HepG2 (cell line): ENCODE results near the gene FBXO30. TPM values are rescaled to one million over a fixed set of nuclear protein-coding genes. Genes with fewer than 3 reads are reported as not detected.

Source experiments
- ATAD3A ChIP-seq: sonication (generic); formaldehyde crosslinking; IDR thresholded peaks from 2 replicates; pipeline ENCODE4 v1.4.0; 2020; ENCODE audit warnings: missing genetic modification reagents
- FLYWCH1 ChIP-seq: sonication (generic); formaldehyde crosslinking; IDR thresholded peaks from 2 replicates; pipeline ENCODE4 v1.8.1; 2023; ENCODE audit warnings: mild to moderate bottlenecking, missing genetic modification reagents
- HNRNPK ChIP-seq: fragments of 200-400 bp; formaldehyde crosslinking; IDR thresholded peaks from 2 replicates; pipeline ENCODE4 v1.6.1; 2018; ENCODE audit warnings: low read length, low read depth, moderate library complexity, mild to moderate bottlenecking; ENCODE audit not compliant: poor library complexity, severe bottlenecking
- HNRNPL ChIP-seq: fragments of 200-400 bp; formaldehyde crosslinking; IDR thresholded peaks from 2 replicates; pipeline ENCODE4 v1.6.1; 2017; ENCODE audit warnings: mild to moderate bottlenecking, low read depth, low read length
- IRX3 ChIP-seq: sonication (generic); formaldehyde crosslinking; IDR thresholded peaks from 2 replicates; pipeline ENCODE4 v1.8.1; 2023; ENCODE audit warnings: mild to moderate bottlenecking, low read depth, missing genetic modification reagents, borderline replicate concordance
- KAT2B ChIP-seq: fragments of 150-350 bp; IDR thresholded peaks from 2 replicates; pipeline ENCODE4 v1.6.1; 2014; ENCODE audit warnings: low read depth, low read length, borderline replicate concordance
- MTA3 ChIP-seq: sonication (generic); formaldehyde crosslinking; IDR thresholded peaks from 2 replicates; pipeline ENCODE4 v1.4.0; 2020; ENCODE audit warnings: missing genetic modification reagents
- PBX2 ChIP-seq: IDR thresholded peaks from 2 replicates; pipeline ENCODE4 v1.6.1; 2016; ENCODE audit warnings: control low read depth
- PHF21A ChIP-seq: sonication (generic); formaldehyde crosslinking; IDR thresholded peaks from 2 replicates; pipeline ENCODE4 v1.5.0; 2020; ENCODE audit warnings: mild to moderate bottlenecking, missing genetic modification reagents
- RFX1 ChIP-seq: fragments of 450-650 bp; IDR thresholded peaks from 2 replicates; pipeline ENCODE4 v1.6.1; 2017
- RNF2 ChIP-seq: fragments of 450-650 bp; conservative IDR thresholded peaks from 2 replicates; pipeline ENCODE4 v1.6.1; 2016; ENCODE audit warnings: low read depth
- SOX13 ChIP-seq, 3 experiments: fragments of 450-650 bp in 1 of 3; sonication (generic) in 1 of 3; formaldehyde crosslinking in 1 of 3; IDR thresholded peaks in 2 of 3; conservative IDR thresholded peaks in 1 of 3; 2 replicates each; pipeline versions ENCODE4 v1.5.0 to v1.6.1; 2016 to 2020; ENCODE audit warnings: antibody characterized with exemption in 1 of 3, mild to moderate bottlenecking in 1 of 3, missing compliant biosample characterization in 1 of 3, missing genetic modification reagents in 1 of 3, moderate library complexity in 1 of 3
- ZBTB14 ChIP-seq: sonication (generic); formaldehyde crosslinking; IDR thresholded peaks from 2 replicates; pipeline ENCODE4 v1.4.0; 2020; ENCODE audit warnings: missing genetic modification reagents
- ZFP62 ChIP-seq: sonication (generic); formaldehyde crosslinking; IDR thresholded peaks from 2 replicates; pipeline ENCODE4 v1.4.0; 2020; ENCODE audit warnings: missing genetic modification reagents
- ZNF138 ChIP-seq: sonication (generic); formaldehyde crosslinking; IDR thresholded peaks from 2 replicates; pipeline ENCODE4 v1.5.0; 2020; ENCODE audit warnings: mild to moderate bottlenecking, low read depth, missing genetic modification reagents
- ZNF205 ChIP-seq: IDR thresholded peaks from 2 replicates; pipeline ENCODE4 v1.6.1; 2018; ENCODE audit warnings: missing biosample characterization, missing genetic modification reagents
- ZNF225 ChIP-seq: sonication (generic); formaldehyde crosslinking; IDR thresholded peaks from 2 replicates; pipeline ENCODE4 v1.4.0; 2020; ENCODE audit warnings: mild to moderate bottlenecking, missing genetic modification reagents
- ZNF264 ChIP-seq: sonication (generic); formaldehyde crosslinking; IDR thresholded peaks from 2 replicates; pipeline ENCODE4 v1.4.0; 2020; ENCODE audit warnings: missing genetic modification reagents
- ZNF354B ChIP-seq: sonication (generic); formaldehyde crosslinking; IDR thresholded peaks from 2 replicates; pipeline ENCODE4 v1.8.0; 2022; ENCODE audit warnings: mild to moderate bottlenecking, missing genetic modification reagents
- ZNF607 ChIP-seq: sonication (generic); formaldehyde crosslinking; IDR thresholded peaks from 2 replicates; pipeline ENCODE4 v1.5.1; 2020; ENCODE audit warnings: missing genetic modification reagents, mild to moderate bottlenecking, borderline replicate concordance
- ZNF747 ChIP-seq: sonication (generic); formaldehyde crosslinking; IDR thresholded peaks from 2 replicates; pipeline ENCODE4 v1.8.1; 2023; ENCODE audit warnings: missing genetic modification reagents, mild to moderate bottlenecking, borderline replicate concordance
- ZNF891 ChIP-seq: sonication (generic); formaldehyde crosslinking; IDR thresholded peaks from 2 replicates; pipeline ENCODE4 v1.5.0; 2020; ENCODE audit warnings: mild to moderate bottlenecking, missing genetic modification reagents
- ZZZ3 ChIP-seq: sonication (generic); formaldehyde crosslinking; IDR thresholded peaks from 2 replicates; pipeline ENCODE4 v1.4.0; 2020; ENCODE audit warnings: missing genetic modification reagents, mild to moderate bottlenecking, borderline replicate concordance
- polyA plus RNA-seq, 8 experiments: library from polyadenylated mRNA; depleted of rRNA in 3 of 8; stranded (reverse) in 7 of 8; unstranded in 1 of 8; fragments of >200 nt; fragmentation: Illumina TruSeq in 4 of 8; extraction: Trizol in 4 of 8; gene quantifications; 2 replicates each; pipeline versions ENCODE4 v1.2.1 to v1.2.3, GENCODE V29; 2011 to 2016; ENCODE audit warnings: low read depth in 4 of 8, missing spikeins in 1 of 8, mixed read lengths in 1 of 8; ENCODE audit not compliant: insufficient read depth in 1 of 8
- total RNA-seq, 5 experiments: library from RNA; depleted of rRNA; stranded (reverse); fragments of >200 nt; fragmentation: Illumina TruSeq; extraction: Trizol; gene quantifications; 2 replicates each; pipeline ENCODE4 v1.2.3, GENCODE V29; 2016; ENCODE audit warnings: low read depth in 1 of 5
- TF ChIP-seq, protein P1 (sequence below): IDR thresholded peaks from 2 replicates; pipeline ENCODE4 v1.6.1; 2016; ENCODE audit warnings: mild to moderate bottlenecking, missing biosample characterization, missing genetic modification reagents
- TF ChIP-seq, protein P2 (sequence below): sonication (generic); formaldehyde crosslinking; IDR thresholded peaks from 2 replicates; pipeline ENCODE4 v1.5.0; 2020; ENCODE audit warnings: mild to moderate bottlenecking, missing genetic modification reagents

Gene FBXO30
- total and polyA plus RNA-seq, 2 of the 13 experiments (the other 11 are each of a cell fraction or from before 2014, with no cell fraction given), result 3.2 to 7.1 TPM

DNA sequence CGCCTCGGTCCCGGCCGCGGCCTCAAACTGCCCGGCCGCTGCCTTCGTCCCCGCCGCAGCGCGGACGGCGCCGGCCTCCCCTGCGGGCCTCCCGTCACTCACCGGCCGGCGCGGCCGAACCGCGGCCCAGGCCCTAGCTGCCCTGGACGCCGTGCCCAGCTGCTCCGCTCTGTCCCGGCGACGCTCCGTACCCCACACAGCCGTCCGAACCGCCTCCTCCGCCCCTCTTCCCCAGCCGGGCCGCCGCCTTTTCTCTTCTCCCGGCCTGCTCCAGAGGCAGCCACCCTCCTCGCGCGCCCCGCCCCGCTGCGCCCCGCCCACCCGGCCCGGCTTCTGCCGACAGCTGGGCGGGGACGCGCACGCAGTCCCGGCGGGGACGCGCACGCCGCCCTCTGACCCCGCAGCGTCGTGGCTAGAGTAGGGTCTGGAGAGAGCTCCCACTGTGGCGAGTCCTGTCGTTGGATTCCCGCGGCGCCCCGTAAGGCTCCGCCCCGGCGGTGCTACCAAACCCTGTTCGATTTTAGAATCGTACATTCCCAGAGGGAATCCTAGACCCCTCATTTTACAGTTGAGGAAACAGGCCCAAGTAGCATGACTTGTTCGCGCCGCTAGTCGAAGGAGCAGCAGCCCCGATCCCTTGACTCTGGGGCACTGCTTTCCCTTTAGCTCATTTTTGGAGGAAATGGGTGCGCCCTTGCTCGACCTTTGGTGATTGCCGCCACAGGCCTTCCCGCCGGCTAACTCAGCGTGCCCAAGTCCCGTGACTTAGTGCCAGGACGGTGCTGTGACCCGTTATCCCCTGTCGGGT is at the start of gene FBXO30 (continued):
- TF ChIP-seq ZNF225 (CRISPR knock-in tag) (0 out of 2 replicates have a peak, but pooled peaks have one; percentile 73), ZNF264 (peak; percentile 42; the same call in 1 of the 2 replicates), ZNF607 (CRISPR knock-in tag) (peak; percentile 87; the same call in 1 of the 2 replicates), ZZZ3 (peak; percentile 75; the same call in 1 of the 2 replicates), SOX13 (IDR thresholded peaks at IDR 0.05) (no peak), SOX13 (CRISPR knock-in tag; conservative IDR thresholded peaks at IDR 0.05 in 1 of 2, IDR thresholded peaks at IDR 0.05 in 1 of 2) (0 out of 4 replicates have a peak, but pooled peaks of 1 of the 2 experiments have one; percentile 22), PHF21A (CRISPR knock-in tag) (peak; percentile 74), ZNF138 (CRISPR knock-in tag) (peak; percentile 38; the same call in 1 of the 2 replicates), PBX2 (no peak), IRX3 (0 out of 2 replicates have a peak, but pooled peaks have one; percentile 76), ZNF205 (CRISPR knock-in tag) (peak; percentile 89), ZNF891 (no peak), HNRNPK (peak; percentile 86), KAT2B (no peak), RFX1 (no peak), ATAD3A (no peak), ZFP62 (CRISPR knock-in tag) (no peak), ZNF354B (CRISPR knock-in tag) (peak; percentile 35; the same call in 1 of the 2 replicates), RNF2 (peak; percentile 70), FLYWCH1 (CRISPR knock-in tag) (peak; percentile 95), HNRNPL (no peak), MTA3 (CRISPR knock-in tag) (no peak), ZNF747 (CRISPR knock-in tag) (no peak; the same call in 1 of the 2 replicates), ZBTB14 (CRISPR knock-in tag) (peak; percentile 100)
- TF ChIP-seq, protein P1, sequence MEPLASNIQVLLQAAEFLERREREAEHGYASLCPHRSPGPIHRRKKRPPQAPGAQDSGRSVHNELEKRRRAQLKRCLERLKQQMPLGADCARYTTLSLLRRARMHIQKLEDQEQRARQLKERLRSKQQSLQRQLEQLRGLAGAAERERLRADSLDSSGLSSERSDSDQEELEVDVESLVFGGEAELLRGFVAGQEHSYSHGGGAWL (CRISPR knock-in tag), result peak; percentile 86
- TF ChIP-seq, protein P2, sequence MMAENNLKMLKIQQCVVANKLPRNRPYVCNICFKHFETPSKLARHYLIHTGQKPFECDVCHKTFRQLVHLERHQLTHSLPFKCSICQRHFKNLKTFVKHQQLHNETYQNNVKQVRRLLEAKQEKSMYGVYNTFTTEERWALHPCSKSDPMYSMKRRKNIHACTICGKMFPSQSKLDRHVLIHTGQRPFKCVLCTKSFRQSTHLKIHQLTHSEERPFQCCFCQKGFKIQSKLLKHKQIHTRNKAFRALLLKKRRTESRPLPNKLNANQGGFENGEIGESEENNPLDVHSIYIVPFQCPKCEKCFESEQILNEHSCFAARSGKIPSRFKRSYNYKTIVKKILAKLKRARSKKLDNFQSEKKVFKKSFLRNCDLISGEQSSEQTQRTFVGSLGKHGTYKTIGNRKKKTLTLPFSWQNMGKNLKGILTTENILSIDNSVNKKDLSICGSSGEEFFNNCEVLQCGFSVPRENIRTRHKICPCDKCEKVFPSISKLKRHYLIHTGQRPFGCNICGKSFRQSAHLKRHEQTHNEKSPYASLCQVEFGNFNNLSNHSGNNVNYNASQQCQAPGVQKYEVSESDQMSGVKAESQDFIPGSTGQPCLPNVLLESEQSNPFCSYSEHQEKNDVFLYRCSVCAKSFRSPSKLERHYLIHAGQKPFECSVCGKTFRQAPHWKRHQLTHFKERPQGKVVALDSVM, result peak; percentile 98
